ENCODE results near the gene ACSM3.
A peak's percentile ranks its signal among the peaks of the same experiment; 100 is the strongest.

The ACSM3 gene

DNA sequence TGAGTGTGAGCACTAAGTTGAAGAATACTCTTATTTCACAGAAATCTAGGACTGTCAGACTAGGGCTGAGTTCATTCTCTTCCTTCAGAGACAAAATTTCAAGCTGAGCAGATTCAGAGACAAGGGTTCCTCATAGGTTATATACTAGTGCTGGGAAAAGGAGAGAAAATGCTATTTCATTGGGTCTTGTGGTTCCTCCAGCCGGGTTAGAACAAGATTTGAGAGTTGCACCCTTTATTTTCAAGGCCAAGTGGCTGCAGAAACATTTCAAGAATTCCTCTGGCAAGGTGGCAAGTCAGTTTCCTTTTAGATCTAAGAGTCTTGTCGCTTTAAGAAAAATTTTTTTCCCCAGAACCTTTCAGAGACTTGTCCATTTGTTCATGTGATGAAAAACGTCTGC, 29.0 kb upstream of the ACSM3 start:
- H3K4me3 ChIP-seq (ENCODE audit: control insufficient read depth, low read depth, low read length), result no peak overlapping the region
- TF ChIP-seq, protein P1, sequence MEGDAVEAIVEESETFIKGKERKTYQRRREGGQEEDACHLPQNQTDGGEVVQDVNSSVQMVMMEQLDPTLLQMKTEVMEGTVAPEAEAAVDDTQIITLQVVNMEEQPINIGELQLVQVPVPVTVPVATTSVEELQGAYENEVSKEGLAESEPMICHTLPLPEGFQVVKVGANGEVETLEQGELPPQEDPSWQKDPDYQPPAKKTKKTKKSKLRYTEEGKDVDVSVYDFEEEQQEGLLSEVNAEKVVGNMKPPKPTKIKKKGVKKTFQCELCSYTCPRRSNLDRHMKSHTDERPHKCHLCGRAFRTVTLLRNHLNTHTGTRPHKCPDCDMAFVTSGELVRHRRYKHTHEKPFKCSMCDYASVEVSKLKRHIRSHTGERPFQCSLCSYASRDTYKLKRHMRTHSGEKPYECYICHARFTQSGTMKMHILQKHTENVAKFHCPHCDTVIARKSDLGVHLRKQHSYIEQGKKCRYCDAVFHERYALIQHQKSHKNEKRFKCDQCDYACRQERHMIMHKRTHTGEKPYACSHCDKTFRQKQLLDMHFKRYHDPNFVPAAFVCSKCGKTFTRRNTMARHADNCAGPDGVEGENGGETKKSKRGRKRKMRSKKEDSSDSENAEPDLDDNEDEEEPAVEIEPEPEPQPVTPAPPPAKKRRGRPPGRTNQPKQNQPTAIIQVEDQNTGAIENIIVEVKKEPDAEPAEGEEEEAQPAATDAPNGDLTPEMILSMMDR (conservative IDR thresholded peaks at IDR 0.05; ENCODE audit: control insufficient read depth, insufficient read depth, low read depth, low read length), result no peak
- no peak for DNase-seq (ENCODE audit: low read depth)

DNA sequence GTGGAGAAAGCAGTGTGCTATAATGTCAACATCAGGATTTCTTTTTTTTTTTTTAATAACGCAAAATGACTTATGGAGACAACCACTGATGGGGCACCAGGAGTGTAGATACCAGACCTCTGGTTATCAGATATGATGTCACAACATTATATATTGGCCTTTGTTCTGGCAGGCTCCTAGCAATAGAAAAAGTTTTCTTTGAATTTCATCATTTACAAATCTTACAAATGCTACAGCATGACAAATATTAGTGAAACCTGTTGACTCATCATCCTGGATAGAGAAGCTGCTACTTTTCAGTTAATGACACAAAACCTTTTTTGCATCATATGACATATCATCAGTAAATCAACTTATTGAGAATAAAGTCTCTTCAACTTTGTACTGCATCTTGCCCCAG, 28.3 kb upstream of the ACSM3 start:
- TF ChIP-seq, protein P1 (conservative IDR thresholded peaks at IDR 0.05; ENCODE audit: control insufficient read depth, insufficient read depth, low read depth, low read length), result no peak
- DNase-seq (ENCODE audit: low read depth), result peak; percentile 28

DNA sequence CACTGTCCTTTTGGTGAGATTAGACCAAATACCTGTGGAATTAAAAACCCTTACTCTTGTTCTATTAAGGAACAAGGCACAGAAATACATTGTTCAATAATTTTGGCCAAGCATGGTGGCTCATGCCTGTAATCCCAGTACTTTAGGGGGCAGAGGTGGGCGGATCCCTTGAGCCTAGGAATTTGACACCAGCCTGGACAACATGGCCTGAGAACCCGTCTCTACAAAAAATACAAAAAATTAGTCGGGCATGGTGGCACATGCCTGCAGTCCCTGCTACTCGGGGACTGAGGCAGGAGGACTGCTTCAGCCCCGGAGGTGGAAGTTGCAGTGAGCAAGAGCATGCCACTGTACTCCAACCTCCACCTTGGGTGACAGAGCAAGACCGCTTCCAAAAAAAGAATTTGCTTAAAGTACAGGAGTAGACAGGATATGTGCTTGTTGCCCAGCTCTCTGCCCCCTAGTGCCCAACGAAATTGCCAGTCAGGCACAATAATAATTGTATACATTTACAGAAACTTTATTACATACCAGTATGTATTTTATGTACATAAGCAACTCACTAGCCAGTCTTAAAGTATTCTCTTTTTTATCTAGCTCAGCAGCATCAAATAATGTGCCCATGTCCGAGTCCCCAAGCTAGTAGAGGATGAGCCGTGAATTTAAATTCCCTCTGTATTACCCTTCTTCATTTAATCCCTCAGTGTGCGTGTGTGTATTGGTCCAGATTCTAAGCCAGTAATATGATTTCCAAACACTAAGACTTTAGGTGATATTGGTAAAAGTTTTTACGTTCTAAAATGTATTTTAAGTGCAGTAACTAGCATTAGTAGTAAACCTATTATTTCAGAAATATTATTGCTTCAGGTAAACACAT, 23.6 kb upstream of the ACSM3 start:
- DNase-seq (ENCODE audit: low read depth), result peak; percentile 12
- H3K4me3 ChIP-seq (ENCODE audit: control insufficient read depth, low read depth, low read length), result peak overlapping the region; percentile 83
- TF ChIP-seq, protein P1 (conservative IDR thresholded peaks at IDR 0.05; ENCODE audit: control insufficient read depth, insufficient read depth, low read depth, low read length), result peak; percentile 44

More for the DNA sequence above, 28.3 kb upstream of the ACSM3 start:
- H3K4me3 ChIP-seq (ENCODE audit: control insufficient read depth, low read depth, low read length), result no peak overlapping the region

DNA sequence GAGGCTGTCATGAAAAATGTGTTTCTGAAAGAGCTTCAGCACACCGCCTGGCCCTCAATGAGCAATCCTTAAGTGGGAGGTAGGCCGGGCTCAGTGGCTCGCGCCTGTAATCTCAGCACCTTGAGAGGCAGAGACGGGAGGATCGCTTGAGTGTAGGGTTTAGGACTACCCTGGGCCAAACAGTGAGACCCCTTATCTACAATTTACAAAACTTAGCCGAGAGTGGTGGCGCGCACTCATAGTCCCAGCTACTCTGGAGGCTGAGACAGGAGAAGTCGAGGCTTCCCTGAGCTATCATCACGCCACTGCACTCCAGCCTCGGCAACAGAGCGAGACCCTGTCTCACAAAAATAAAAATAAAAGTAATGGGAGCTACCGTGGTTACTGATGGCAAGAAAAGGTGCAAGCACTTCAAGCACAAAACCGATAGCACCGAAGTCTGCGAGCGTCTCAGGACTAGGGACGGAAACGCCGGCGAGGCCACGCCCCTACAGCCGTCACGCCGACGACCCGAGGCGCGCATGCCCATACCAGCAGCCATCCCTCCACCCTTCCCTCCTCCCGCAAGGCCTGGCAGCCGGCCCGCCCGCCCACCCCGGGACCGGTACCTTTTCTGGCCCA, 22.8 kb upstream of the ACSM3 start:
- DNase-seq (ENCODE audit: low read depth), result peak; percentile 74
- H3K4me3 ChIP-seq (ENCODE audit: control insufficient read depth, low read depth, low read length), result peak overlapping the region; percentile 83
- TF ChIP-seq, protein P1 (conservative IDR thresholded peaks at IDR 0.05; ENCODE audit: control insufficient read depth, insufficient read depth, low read depth, low read length), result no peak

DNA sequence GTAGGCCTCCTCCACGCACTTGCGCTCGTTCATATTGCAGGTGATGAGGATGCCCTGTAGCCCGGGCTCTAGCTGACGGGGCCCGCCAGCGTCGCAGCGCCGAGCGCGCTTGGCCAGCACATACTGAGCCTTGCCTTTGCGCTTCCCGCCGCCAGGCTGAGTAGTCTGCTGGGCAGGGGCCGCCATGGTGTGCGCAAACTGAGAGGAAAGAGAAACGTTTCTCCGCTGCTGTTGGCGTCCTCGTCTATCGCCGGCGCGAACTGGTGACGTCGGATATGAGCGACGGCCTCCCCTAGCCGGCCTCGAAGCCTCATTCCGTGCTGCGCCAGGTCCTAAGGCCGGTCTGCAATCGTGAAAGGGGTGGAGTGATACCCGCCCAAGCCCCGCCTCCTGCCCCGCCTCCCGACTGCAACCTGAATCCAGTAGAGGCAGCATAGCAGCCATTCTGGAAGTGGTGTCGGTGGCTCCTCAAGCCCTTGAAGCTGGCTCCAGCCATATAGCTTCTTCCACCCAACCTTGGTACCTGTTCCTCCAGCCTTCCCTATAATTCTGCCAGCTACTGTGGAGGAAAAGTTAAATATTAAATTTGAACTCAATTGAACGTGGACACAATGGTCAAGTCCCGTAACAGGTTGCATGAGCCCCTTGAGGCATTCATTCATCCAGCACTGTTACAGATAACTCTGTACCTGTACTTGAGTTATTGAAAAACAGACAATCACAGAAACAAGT, 22.1 kb upstream of the ACSM3 start, which contains the start of gene THUMPD1:
THUMPD1 (minus strand) TSS at position 265 of the 732 bp plus-strand sequence; CDS start at position 186, 79 bp downstream.
- DNase-seq (ENCODE audit: low read depth), result peak; percentile 94
- peak within 1 kb of the TSS; percentile 83 for H3K4me3 ChIP-seq (ENCODE audit: control insufficient read depth, low read depth, low read length)
- TF ChIP-seq, protein P1 (conservative IDR thresholded peaks at IDR 0.05; ENCODE audit: control insufficient read depth, insufficient read depth, low read depth, low read length), result no peak

DNA sequence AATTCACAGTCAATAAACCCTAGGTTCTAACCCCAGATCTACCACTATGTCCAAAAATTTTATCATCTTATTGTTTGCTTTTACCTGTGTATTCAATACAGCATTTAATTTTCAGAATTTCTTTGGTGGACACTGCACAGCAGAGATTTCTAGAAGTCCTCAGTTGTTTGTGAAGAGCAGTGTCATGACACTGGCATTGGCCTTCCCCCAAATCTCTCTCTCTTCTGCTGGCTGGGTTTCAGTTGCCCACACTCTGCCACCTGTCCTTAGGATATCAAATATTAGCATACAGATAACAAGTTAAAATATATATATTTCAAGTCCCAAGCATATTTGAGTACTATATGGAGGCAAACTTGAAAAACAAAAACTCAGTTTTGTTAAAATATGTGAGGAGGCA, 20.2 kb upstream of the ACSM3 start:
- no peak for DNase-seq (ENCODE audit: low read depth)
- no peak overlapping the region for H3K4me3 ChIP-seq (ENCODE audit: control insufficient read depth, low read depth, low read length)
- TF ChIP-seq, protein P1 (conservative IDR thresholded peaks at IDR 0.05; ENCODE audit: control insufficient read depth, insufficient read depth, low read depth, low read length), result no peak
